GM21576 (cell line): ENCODE measurements around the gene ARFIP2.
"Not testable (repeated sequence)": the region's sequence is repeated elsewhere in the genome, so short reads cannot be mapped to it uniquely, and the experiment has no call there.

Source experiments
- ATAC-seq: cut with Tn5 transposase; IDR thresholded peaks from one replicate; pipeline ENCODE4 v1.9.1; 2021; ENCODE audit warnings: mild to moderate bottlenecking, moderate library complexity; ENCODE audit not compliant: unreplicated experiment

The ARFIP2 gene

GRCh38 chr11:6481012-6481923, at the start of gene ARFIP2, which contains the start of gene TIMM10B:
TSS of gene ARFIP2 (minus strand) at chr11:6481331. CDS start at chr11:6480421, 910 bp downstream.
TSS of gene TIMM10B (plus strand) at chr11:6481501. CDS start at chr11:6481517, 16 bp downstream.
- peak; percentile 99 for ATAC-seq

GRCh38 chr11:6530848-6531247, 49.7 kb upstream of the ARFIP2 start:
- no peak for ATAC-seq

- ATAC-seq = no peak
Measured at GRCh38 chr11:6529266-6529665, 48.1 kb upstream of the ARFIP2 start.

- ATAC-seq = no peak
Measured at GRCh38 chr11:6526411-6527135, 45.4 kb upstream of the ARFIP2 start.

- ATAC-seq = no peak
Measured at GRCh38 chr11:6523253-6523652, 42.1 kb upstream of the ARFIP2 start.

DNA sequence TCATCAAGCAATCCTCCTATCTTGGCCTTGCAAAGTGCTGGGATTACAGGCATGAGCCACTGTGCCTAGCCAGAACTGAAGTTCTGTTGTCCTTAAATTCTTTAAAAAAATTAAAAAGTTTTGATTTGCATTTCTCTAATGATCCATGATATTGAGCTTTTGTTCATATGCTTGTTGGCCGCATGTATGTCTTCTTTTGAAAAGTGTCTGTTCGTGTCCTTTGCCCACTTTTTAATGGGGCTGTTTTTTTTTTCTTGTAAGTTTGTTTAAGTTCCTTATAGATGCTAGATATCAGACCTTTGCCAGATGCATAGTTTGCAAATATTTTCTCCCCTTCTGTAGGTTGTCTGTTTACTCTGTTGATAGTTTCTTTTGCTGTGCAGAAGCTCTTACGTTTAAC, 40.8 kb upstream of the ARFIP2 start:
- ATAC-seq = not testable (repeated sequence)

GRCh38 chr11:6520265-6520664, 39.1 kb upstream of the ARFIP2 start:
- no peak for ATAC-seq

GRCh38 chr11:6516865-6517264, 35.7 kb upstream of the ARFIP2 start:
- ATAC-seq = no peak

DNA sequence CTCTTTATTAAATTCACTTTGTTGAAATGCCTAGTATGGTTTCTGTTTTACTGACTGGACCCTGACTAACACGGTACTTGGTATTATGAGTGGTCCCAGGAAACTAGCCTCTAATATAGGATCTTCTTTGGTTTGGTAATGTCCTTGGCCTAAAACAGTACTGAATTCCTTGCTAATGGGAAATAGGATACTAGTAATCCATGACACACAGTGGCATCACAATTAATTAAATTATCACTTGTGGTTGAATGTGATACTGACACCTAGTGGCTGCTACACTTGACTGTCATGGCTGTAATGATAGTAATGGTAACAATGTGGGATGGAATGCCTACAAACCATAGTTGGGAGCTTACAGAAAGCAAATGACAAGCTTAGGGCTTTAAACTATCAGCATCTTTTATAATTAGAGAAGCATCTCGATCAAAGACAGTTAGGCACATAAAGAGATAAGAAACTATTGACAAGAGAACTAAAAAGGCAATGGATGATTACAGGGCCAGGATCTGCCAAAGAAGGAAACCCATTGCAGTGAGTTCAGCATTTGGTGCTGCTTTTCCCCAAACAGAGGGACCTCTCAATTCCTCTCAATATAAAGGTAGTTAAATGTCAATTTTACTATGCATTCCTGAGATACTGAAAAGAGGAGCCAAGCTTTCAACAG, 24.6 kb upstream of the ARFIP2 start:
- ATAC-seq = no peak

DNA sequence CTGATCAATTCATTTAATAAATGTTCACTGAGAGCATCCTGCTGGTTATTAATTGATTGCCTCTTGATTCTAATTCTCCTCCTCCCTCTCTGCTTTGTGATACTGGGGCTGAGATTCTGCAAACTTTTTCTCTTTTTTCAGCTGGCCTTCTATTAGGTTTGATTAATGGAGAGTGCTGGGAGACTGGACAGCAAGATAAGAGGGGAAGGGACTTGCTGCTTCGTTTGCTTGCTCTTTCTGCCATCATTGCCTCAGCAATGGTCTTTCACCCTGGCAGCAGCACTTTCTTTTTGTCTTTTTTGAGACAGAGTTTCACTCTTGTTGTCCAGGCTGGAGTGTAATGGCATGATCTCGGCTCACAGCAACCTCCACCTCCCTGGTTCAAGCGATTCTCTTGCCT, 23.0 kb upstream of the ARFIP2 start:
- ATAC-seq = no peak

- no peak for ATAC-seq
Measured at GRCh38 chr11:6502382-6502781, 21.3 kb upstream of the ARFIP2 start.

GRCh38 chr11:6498544-6498943, 17.4 kb upstream of the ARFIP2 start:
- ATAC-seq = no peak

DNA sequence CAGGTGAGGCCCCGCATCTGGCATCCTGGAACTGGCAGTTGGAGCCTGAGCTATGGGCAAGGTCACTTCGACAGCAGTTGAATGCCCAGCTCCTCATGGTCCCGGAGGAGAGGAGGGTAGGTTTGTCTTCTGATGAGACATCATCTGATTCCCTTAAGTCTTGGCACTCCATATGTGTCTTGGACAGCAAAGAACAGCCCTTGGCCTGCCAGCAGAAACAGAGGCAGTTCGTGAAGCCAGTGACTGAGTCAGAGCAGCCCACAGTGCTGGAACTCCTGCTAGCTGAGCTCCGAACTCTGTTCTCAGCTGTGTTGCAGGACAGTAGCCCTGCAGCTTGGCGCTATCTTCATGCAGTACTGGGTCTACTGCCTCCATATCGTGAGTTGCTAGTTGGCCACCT, 17.0 kb upstream of the ARFIP2 start:
- no peak for ATAC-seq

DNA sequence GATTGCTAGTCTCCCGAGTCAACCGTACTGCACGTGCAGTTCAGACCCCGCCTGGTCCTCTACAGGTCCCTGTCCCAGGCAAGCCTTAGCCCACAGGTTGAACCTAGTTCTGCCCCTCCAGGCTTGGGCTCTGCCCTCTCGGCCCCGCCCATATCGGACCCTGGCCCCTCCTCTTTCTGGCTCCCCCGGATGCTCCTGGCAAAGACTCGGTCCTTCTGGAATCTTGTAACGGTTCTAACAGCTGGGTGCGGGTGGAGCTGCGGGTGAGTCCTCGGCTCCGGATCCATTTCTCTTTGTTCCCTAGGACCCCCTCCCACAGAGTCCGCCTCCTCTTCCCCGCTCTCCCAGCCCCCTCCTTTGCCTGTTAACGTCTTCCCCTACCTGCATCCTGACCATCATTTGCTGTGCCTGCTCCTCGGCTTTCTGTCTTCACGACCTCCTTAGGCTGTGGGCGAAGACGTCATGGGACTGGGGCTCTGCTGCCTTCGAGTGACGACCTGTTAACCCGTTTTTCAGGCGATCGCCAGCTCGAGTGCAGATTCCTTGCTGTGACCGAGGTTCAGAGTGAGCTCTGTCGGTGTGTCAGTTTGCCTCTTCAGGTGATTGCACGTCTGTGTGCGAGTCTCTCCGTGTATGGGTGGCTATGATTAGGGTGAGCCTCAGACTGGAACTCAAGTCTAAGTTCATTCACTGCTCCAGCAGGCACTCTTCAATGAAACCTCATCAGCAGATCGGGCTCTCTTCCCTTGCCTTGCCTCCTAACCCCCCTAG, 16.1 kb upstream of the ARFIP2 start, which contains the start of gene DNHD1:
Gene DNHD1 (plus strand): TSS at position 212 of the 771 bp plus-strand sequence. CDS start 936 bp downstream, outside the sequence.
- no peak for ATAC-seq

DNA sequence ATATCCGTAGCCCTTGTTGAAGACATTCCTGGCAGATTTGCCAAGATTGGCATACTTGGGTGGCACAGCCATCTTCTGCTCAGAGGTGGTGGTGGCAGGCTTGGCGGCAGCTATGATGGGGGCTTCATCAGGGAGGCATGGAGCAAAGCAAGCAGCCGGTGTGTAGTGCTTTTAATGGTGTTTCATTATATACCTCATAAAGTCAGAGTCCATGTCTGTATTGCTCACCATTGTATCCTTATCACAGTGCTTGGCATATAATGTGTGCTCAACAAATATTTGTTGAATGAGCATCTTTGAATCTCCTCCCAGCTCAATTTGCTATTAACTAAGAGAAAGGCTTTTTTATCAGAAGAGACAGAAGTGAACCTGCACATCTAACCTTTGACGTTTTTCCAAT, 8.2 kb upstream of the ARFIP2 start:
- no peak for ATAC-seq

DNA sequence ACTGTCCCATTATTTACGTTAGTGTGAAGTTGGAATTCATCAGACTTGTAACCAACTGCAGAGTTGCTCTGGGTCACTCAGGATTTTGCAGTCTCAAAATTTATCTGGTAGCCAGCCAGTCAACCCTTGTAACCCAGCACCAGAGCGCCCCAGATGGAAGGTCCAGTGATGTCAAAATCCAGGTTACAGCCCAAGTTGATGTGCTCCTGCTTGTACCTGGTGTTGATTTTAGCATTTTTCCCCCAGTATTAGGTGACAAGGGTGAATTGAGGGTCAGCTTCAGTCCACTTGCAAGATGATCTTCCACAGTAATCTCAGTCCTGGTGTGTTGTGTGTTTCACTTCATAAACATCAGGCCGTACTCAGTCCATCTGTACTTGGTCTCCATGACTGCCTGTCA, 7.7 kb upstream of the ARFIP2 start:
- ATAC-seq = no peak

GRCh38 chr11:6488342-6488741, 7.2 kb upstream of the ARFIP2 start:
- ATAC-seq = no peak

DNA sequence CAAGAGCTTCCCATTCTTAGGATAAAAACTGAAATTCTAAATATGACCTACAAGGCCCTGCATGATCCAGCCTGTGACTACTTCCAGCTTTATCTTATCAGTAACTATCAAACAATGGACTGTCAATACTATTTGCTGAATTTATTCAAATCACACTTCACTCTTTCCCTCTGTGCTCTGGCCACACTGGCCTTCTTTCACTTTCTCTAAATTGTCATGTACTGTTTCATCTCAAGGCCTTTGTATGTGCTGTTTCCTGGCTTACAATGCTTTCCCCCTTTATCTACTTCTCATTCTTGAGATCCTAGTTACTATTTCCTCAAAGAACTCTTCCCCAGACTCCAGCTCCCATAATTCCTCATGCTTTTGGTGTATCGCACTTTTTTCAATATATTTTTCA, 5.8 kb upstream of the ARFIP2 start:
- no peak for ATAC-seq

- ATAC-seq = no peak
Measured at GRCh38 chr11:6486256-6486655, 5.1 kb upstream of the ARFIP2 start.

GRCh38 chr11:6485661-6486060, 4.5 kb upstream of the ARFIP2 start:
- ATAC-seq = no peak

DNA sequence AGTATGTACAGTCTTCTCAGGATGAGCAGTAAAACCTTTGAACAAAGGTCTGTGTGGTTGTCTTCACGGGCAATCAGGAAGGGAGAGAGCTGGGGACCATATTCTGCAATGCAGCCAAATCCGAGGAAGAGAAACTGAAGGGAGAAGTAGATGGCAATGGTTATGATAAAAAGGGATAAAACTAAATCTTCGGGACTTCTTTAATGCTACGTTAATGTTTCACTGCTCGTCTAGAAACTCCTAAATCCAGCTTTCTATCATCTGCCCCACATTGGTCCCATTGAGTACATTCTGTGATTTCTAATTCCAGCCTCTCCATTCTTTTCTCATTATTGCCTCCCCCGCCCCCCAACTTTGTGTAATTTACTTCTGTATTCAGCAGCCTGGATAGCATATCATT, 1.9 kb upstream of the ARFIP2 start:
- no peak for ATAC-seq
